ENCODE data around the gene BCL2.

The BCL2 gene

DNA sequence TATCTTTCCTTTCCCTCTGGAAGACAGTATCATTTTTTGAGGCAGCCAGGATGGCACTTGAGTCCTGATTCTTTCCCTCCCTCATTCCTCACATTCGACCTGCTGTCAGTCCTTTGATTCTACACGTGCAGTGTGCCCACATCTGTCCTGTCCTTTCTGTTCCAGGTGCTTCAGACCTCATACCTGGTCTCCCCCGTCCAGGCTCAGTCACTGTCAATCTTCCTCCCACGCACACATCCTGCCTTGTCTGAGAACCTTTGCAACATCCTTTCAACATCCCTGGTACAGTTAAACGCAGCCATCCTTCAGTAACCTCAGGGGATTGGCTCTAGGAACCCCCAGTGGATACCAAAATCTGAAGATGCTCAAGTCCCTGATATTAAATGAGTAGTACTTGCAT, 10.1 kb downstream of the BCL2 start:
- no peaks in the 10 kb centered on the region for H3K27me3 ChIP-seq
- H3K9ac ChIP-seq: no peak overlapping the region
- H3K4me1 ChIP-seq: peaks cover 56 to 98% (median 87%) of the 10 kb centered on the region in 10 experiments
- H3K36me3 ChIP-seq: peaks cover 0 to 84% (median 61%) of the 10 kb centered on the region in 11 experiments; a peak in 13 of 22 replicates
- TF ChIP-seq Cebpa-rat (IDR thresholded peaks at IDR 0.05): no peak
- no peak overlapping the region for H3K4me3 ChIP-seq
- H3K4me2 ChIP-seq: peak overlapping the region in 9 of 11 experiments; percentile 21 to 92 (median 59); a peak in 17 of 22 replicates
- H3K9me3 ChIP-seq (replicated peaks in 1 of 11): no peaks in the 10 kb centered on the region; a peak in 1 of 22 replicates
- peaks cover 0 to 98% (median 74%) of the 10 kb centered on the region in 11 experiments; a peak in 13 of 22 replicates for H4K20me1 ChIP-seq
- peak overlapping the region in 7 of 11 experiments; percentile 23 to 72 (median 68); a peak in 10 of 22 replicates for H3K27ac ChIP-seq

- H3K4me1 ChIP-seq: peaks cover 56 to 98% (median 86%) of the 10 kb centered on the region in 10 experiments
- H3K27me3 ChIP-seq: no peaks in the 10 kb centered on the region
- H3K9me3 ChIP-seq (replicated peaks in 1 of 11): no peaks in the 10 kb centered on the region; a peak in 1 of 22 replicates
- H3K27ac ChIP-seq: peak overlapping the region in 10 of 11 experiments; percentile 43 to 74 (median 62); a peak in 20 of 22 replicates
- TF ChIP-seq Cebpa-rat (IDR thresholded peaks at IDR 0.05): peak in 4 of 11 experiments; percentile 23 to 51 (median 32); a peak in 2 of 22 replicates
- H3K9ac ChIP-seq: peak overlapping the region in 9 of 11 experiments; percentile 7 to 60 (median 41); a peak in 13 of 22 replicates
- H3K4me3 ChIP-seq: no peak overlapping the region
- H3K4me2 ChIP-seq: peak overlapping the region; percentile 55 to 92 (median 60)
- peaks cover 0 to 98% (median 61%) of the 10 kb centered on the region in 11 experiments; a peak in 13 of 22 replicates for H4K20me1 ChIP-seq
- peaks cover 0 to 79% (median 48%) of the 10 kb centered on the region in 11 experiments; a peak in 13 of 22 replicates for H3K36me3 ChIP-seq
Measured at GRCh38 chr18:63307551-63308200, 11.9 kb downstream of the BCL2 start.

- peak overlapping the region in 8 of 11 experiments; percentile 7 to 60 (median 42); a peak in 13 of 22 replicates for H3K9ac ChIP-seq
- H3K9me3 ChIP-seq (replicated peaks in 1 of 11): no peaks in the 10 kb centered on the region; a peak in 2 of 22 replicates
- TF ChIP-seq Cebpa-rat (IDR thresholded peaks at IDR 0.05): no peak
- peaks cover 60 to 98% (median 86%) of the 10 kb centered on the region in 10 experiments for H3K4me1 ChIP-seq
- H3K27ac ChIP-seq: peak overlapping the region in 10 of 11 experiments; percentile 13 to 74 (median 58); a peak in 19 of 22 replicates
- peak overlapping the region; percentile 55 to 92 (median 60) for H3K4me2 ChIP-seq
- no peaks in the 10 kb centered on the region for H3K27me3 ChIP-seq
- no peak overlapping the region for H3K4me3 ChIP-seq
- H3K36me3 ChIP-seq: peaks cover 0 to 79% (median 48%) of the 10 kb centered on the region in 11 experiments; a peak in 14 of 22 replicates
- peaks cover 0 to 98% (median 58%) of the 10 kb centered on the region in 11 experiments; a peak in 13 of 22 replicates for H4K20me1 ChIP-seq
Measured at GRCh38 chr18:63306819-63307550, 12.6 kb downstream of the BCL2 start.

GRCh38 chr18:63306249-63306648, 13.3 kb downstream of the BCL2 start:
- Histone ChIP-seq H4K20me1 (peaks cover 0 to 98% (median 51%) of the 10 kb centered on the region in 11 experiments; a peak in 12 of 22 replicates), H3K9ac (no peak overlapping the region), H3K27ac (peak overlapping the region in 8 of 11 experiments; percentile 2 to 72 (median 44); a peak in 7 of 22 replicates), H3K4me2 (peak overlapping the region; percentile 55 to 92 (median 60); a peak in 19 of 22 replicates), H3K9me3 (replicated peaks in 1 of 11) (peaks cover 0 to 4% (median 0%) of the 10 kb centered on the region in 11 experiments; a peak in 1 of 22 replicates), H3K4me1 (peaks cover 60 to 90% (median 79%) of the 10 kb centered on the region in 10 experiments), H3K27me3 (no peaks in the 10 kb centered on the region), H3K36me3 (peaks cover 0 to 79% (median 50%) of the 10 kb centered on the region in 11 experiments; a peak in 15 of 22 replicates), H3K4me3 (no peak overlapping the region)
- TF ChIP-seq Cebpa-rat (IDR thresholded peaks at IDR 0.05): no peak

DNA sequence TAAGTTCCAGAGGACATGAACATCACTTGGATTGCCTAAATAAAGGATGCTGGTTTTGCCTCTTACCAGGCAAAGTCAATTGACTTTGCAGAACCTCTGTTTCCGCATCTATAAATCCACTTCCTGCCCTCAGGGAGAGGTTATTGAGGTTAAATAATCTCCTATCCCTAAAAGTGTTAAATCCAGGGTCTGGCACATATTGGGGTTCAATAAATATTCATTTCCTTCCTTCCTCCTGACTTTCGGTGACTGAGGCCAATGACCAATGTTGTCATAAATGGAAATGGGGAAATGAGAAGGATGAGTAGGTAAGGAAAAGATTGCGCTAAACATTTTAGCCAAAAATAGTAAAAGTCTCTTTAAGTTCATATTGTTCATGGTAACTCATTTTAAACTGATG, 16.0 kb downstream of the BCL2 start:
- Histone ChIP-seq H3K4me1 (peaks cover 52 to 89% (median 74%) of the 10 kb centered on the region in 10 experiments), H3K27me3 (no peaks in the 10 kb centered on the region), H3K36me3 (peaks cover 0 to 87% (median 57%) of the 10 kb centered on the region in 11 experiments; a peak in 16 of 22 replicates), H4K20me1 (peaks cover 0 to 99% (median 40%) of the 10 kb centered on the region in 11 experiments; a peak in 12 of 22 replicates), H3K9me3 (replicated peaks in 1 of 11) (peaks cover 0 to 6% (median 0%) of the 10 kb centered on the region in 11 experiments; a peak in 2 of 22 replicates), H3K4me2 (peak overlapping the region; percentile 49 to 84 (median 67)), H3K4me3 (no peak overlapping the region), H3K27ac (peak overlapping the region in 9 of 11 experiments; percentile 1 to 65 (median 21); a peak in 13 of 22 replicates), H3K9ac (no peak overlapping the region)
- TF ChIP-seq Cebpa-rat (IDR thresholded peaks at IDR 0.05): no peak

DNA sequence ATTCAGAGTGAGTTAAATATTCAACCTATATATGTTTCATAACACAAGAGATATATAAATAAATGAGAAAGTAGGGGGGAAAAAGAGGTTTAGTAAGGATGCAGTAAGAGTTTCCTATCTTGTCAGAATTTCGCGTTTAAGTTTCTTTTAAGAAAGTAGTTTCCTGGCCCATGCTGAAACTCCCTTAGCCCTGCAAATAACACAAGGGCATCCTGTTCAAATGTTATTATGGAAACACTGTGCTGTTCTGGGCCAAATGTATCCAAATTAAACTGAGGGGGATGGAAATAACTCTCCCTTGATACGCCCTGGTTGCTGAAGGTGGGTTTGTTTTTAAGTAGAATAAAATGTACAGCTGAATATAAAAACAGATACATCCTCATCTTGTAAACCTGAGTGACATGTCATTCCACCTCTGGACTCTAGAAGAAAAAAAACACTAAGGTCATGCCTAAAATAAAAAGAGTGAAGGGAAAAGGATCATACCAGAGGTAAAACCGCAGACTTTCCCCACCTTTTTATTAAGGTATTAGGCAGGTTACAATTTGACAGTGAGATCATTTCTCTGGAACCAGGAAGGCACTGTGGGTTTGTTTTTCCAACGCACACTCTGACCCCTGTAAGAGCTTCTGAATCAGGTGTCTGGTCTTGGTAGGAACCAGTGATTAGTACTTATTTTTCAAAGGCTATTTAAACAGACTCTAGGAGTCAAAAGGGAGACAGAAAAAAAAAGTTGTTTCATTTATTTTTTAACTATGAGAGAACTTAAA, 16.7 kb downstream of the BCL2 start:
- no peaks in the 10 kb centered on the region for H3K27me3 ChIP-seq
- H3K4me1 ChIP-seq: peaks cover 44 to 88% (median 68%) of the 10 kb centered on the region in 10 experiments
- no peak overlapping the region for H3K9ac ChIP-seq
- H3K4me2 ChIP-seq: peak overlapping the region; percentile 49 to 84 (median 67)
- H4K20me1 ChIP-seq: peaks cover 0 to 99% (median 40%) of the 10 kb centered on the region in 11 experiments; a peak in 12 of 22 replicates
- TF ChIP-seq Cebpa-rat (IDR thresholded peaks at IDR 0.05): no peak
- peak overlapping the region in 8 of 11 experiments; percentile 1 to 65 (median 30); a peak in 9 of 22 replicates for H3K27ac ChIP-seq
- H3K36me3 ChIP-seq: peaks cover 0 to 94% (median 64%) of the 10 kb centered on the region in 11 experiments; a peak in 16 of 22 replicates
- H3K9me3 ChIP-seq (replicated peaks in 1 of 11): peaks cover 0 to 6% (median 0%) of the 10 kb centered on the region in 11 experiments; a peak in 3 of 22 replicates
- H3K4me3 ChIP-seq: peak overlapping the region in 1 of 10 experiments; percentile 12; a peak in 1 of 20 replicates

DNA sequence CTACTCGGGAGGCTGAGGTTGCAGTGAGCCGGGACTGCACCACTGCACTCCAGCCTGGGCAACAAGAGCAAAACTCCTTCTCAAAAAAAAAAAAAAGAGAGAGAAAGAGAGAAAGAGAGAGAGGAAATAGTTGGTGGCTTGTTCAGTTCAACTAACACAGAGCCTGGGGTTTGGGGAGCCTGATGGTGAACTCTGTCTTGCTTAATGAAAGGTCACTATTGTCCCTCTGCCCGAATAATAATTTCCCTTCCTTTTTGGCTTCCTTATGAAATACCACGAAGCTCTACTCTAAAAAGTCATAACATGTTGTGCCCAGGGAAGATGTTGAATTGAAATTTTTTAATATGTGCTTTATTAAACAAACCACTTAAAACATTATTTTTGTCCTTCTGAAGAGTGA, 17.3 kb downstream of the BCL2 start:
- Histone ChIP-seq H3K4me2 (peak overlapping the region in 6 of 11 experiments; percentile 37 to 84 (median 74); a peak in 11 of 22 replicates), H3K27me3 (no peaks in the 10 kb centered on the region), H3K9me3 (replicated peaks in 1 of 11) (peaks cover 0 to 8% (median 0%) of the 10 kb centered on the region in 11 experiments; a peak in 4 of 22 replicates), H3K27ac (peak overlapping the region in 3 of 11 experiments; percentile 10 to 65 (median 45); a peak in 3 of 22 replicates), H3K4me1 (peaks cover 38 to 82% (median 62%) of the 10 kb centered on the region in 10 experiments), H3K4me3 (no peak overlapping the region), H3K36me3 (peaks cover 0 to 95% (median 70%) of the 10 kb centered on the region in 11 experiments; a peak in 16 of 22 replicates), H4K20me1 (peaks cover 0 to 99% (median 37%) of the 10 kb centered on the region in 11 experiments; a peak in 12 of 22 replicates), H3K9ac (no peak overlapping the region; a peak in 1 of 22 replicates)
- no peak for TF ChIP-seq Cebpa-rat (IDR thresholded peaks at IDR 0.05)
